Adrenal gland (tissue), 12 donors: Measurements from ENCODE around the gene KSR2. TPM values are rescaled to one million over a fixed set of nuclear protein-coding genes. Genes with fewer than 3 reads are reported as not detected.

Experiments
- DNase-seq, 7 donors: peaks; one replicate each; pipeline ENCODE4 v3.0.0-alpha.2; 2019 to 2020
- H3K27ac ChIP-seq, 5 donors: fragments of 200-600 bp; sonication (generic) in 4 of 5; 1 replicate in 3 of 5; 2 replicates in 2 of 5; pipeline versions ENCODE4 v1.5.1 to v1.8.0; 2016 to 2020; ENCODE audit warnings: mild to moderate bottlenecking in 1 of 5
- H3K27me3 ChIP-seq: fragments of 200-600 bp; 2 replicates; pipeline ENCODE4 v1.8.0; 2021
- H3K36me3 ChIP-seq, 2 donors: fragments of 200-600 bp; replicated peaks in 1 of 2; 1 replicate in 1 of 2; 2 replicates in 1 of 2; pipeline versions ENCODE4 v1.5.1 to v1.8.0; 2018 to 2022
- H3K4me1 ChIP-seq, 2 donors: fragments of 200-600 bp; replicated peaks in 1 of 2; 1 replicate in 1 of 2; 2 replicates in 1 of 2; pipeline versions ENCODE4 v1.5.1 to v1.8.0; 2018 to 2021
- H3K4me3 ChIP-seq, 4 donors: fragments of 200-600 bp; sonication (generic) in 3 of 4; one replicate each; pipeline ENCODE4 v1.5.1; 2016 to 2018
- H3K9me3 ChIP-seq, 3 donors: fragments of 200-600 bp; sonication (generic) in 1 of 3; replicated peaks in 1 of 3; 1 replicate in 2 of 3; 2 replicates in 1 of 3; pipeline versions ENCODE4 v1.5.1 to v1.8.0; 2016 to 2021
- CTCF ChIP-seq, 6 experiments: fragments of 450-650 bp in 4 of 6; fragments of 200-600 bp in 2 of 6; sonication (generic) in 1 of 6; IDR thresholded peaks; 1 replicate in 5 of 6; 2 replicates in 1 of 6; pipeline versions ENCODE4 v1.5.1 to v1.8.0; 2016 to 2021; ENCODE audit warnings: antibody characterized with exemption in 6 of 6, mild to moderate bottlenecking in 2 of 6, moderate library complexity in 1 of 6
- POLR2A ChIP-seq, 2 donors: fragments of 450-650 bp; IDR thresholded peaks; one replicate each; pipeline ENCODE4 v1.6.1; 2017; ENCODE audit warnings: antibody characterized with exemption in 2 of 2, mild to moderate bottlenecking in 2 of 2, moderate library complexity in 1 of 2
- WGBS, 4 donors: extraction: QIAGEN DNeasy Blood & Tissue Kit in 2 of 4; methylation state at CpG; one replicate each; pipeline versions ENCODE4 v1.1.5 to v1.1.7; 2013 to 2017; 5-methylcytosine and 5-hydroxymethylcytosine counted together
- intact Hi-C, 2 donors: fragments of 100-400 bp; cut with DNase I; formaldehyde crosslinking; loops; one replicate each; pipeline versions ENCODE4 v1.14.1 to v1.15.0; 2022 to 2023
- polyA plus RNA-seq, 3 donors: library from polyadenylated mRNA; stranded (reverse); fragments of 200-250 nt in 2 of 3; fragments of 350-450 nt in 1 of 3; fragmentation: Illumina TruSeq in 1 of 3; extraction: RNeasy Lipid Tissue Mini Kit (QIAGEN cat#74804) in 1 of 3; gene quantifications; one replicate each; pipeline ENCODE4 v1.2.3, GENCODE V29; 2013 to 2014
- total RNA-seq, 9 donors: library from RNA; depleted of rRNA in 4 of 9; stranded (reverse); fragments of >200 nt in 4 of 9; fragments of 120-200 nt in 1 of 9; fragmentation: NEBNext Ultra II Directional in 1 of 9; extraction: Animal tissue kit (Norgen Biotek cat#: 25700) in 1 of 9; gene quantifications; one replicate each; pipeline versions ENCODE4 v1.1.0 to v1.2.4, GENCODE V29; 2013 to 2023
- donor health status: healthy with polysubstance abuse.
- donor health status: Bipolar disorder and iron deficiency.
- donor health status: DM: yes; HTN: yes; CAD: no.
- donor health status: DM: no; HTN: no; CAD: no.
- donor health status: DM: no; HTN: no; CAD: no.
- donor health status: DM: yes; HTN: yes; CAD: no.

The KSR2 gene
- total and polyA plus RNA-seq, 12 donors = 0.03 to 2.7 (median 0.84) TPM; not detected in 3

GRCh38 chr12:117718559-117718958, 250.2 kb downstream of the KSR2 start:
- intact Hi-C loops = no loop called here
- TF ChIP-seq POLR2A (IDR thresholded peaks at IDR 0.05) (no peak), CTCF (IDR thresholded peaks at IDR 0.05) (no peak)
- no peak for DNase-seq
- WGBS, 4 donors = 44 to 80% (median 73%) methylated on average over 2 to 4 of the region's 4 CpGs
- no peaks in the 10 kb centered on the region for H3K4me1 ChIP-seq
- no peaks in the 10 kb centered on the region for H3K27me3 ChIP-seq
- no peaks in the 10 kb centered on the region for H3K9me3 ChIP-seq
- no peak overlapping the region for H3K4me3 ChIP-seq
- H3K27ac ChIP-seq = no peak overlapping the region
- no peaks in the 10 kb centered on the region for H3K36me3 ChIP-seq

GRCh38 chr12:117718141-117718540, 250.6 kb downstream of the KSR2 start:
- H3K36me3 ChIP-seq = no peaks in the 10 kb centered on the region
- no peak overlapping the region for H3K4me3 ChIP-seq
- WGBS, 4 donors = 56 to 76% (median 64%) methylated on average over 1 of the region's 1 CpG
- DNase-seq = no peak
- intact Hi-C loops = no loop called here
- no peaks in the 10 kb centered on the region for H3K4me1 ChIP-seq
- H3K9me3 ChIP-seq = no peaks in the 10 kb centered on the region
- no peaks in the 10 kb centered on the region for H3K27me3 ChIP-seq
- TF ChIP-seq CTCF (IDR thresholded peaks at IDR 0.05) = no peak
- no peak for TF ChIP-seq POLR2A (IDR thresholded peaks at IDR 0.05)
- no peak overlapping the region for H3K27ac ChIP-seq

GRCh38 chr12:117714203-117714602, 254.6 kb downstream of the KSR2 start:
- peaks cover 4% of the 10 kb centered on the region for H3K27me3 ChIP-seq
- H3K4me3 ChIP-seq = no peak overlapping the region
- no peak for TF ChIP-seq CTCF (IDR thresholded peaks at IDR 0.05)
- TF ChIP-seq POLR2A (IDR thresholded peaks at IDR 0.05) = no peak
- no peak for DNase-seq
- intact Hi-C loops = no loop called here
- H3K9me3 ChIP-seq = no peaks in the 10 kb centered on the region
- no peaks in the 10 kb centered on the region for H3K4me1 ChIP-seq
- no peaks in the 10 kb centered on the region for H3K36me3 ChIP-seq
- 36 to 52% (median 38%) methylated on average over 4 of the region's 4 CpGs for WGBS, 4 donors
- no peak overlapping the region for H3K27ac ChIP-seq

- H3K36me3 ChIP-seq = no peaks in the 10 kb centered on the region
- TF ChIP-seq POLR2A (IDR thresholded peaks at IDR 0.05) (no peak), CTCF (IDR thresholded peaks at IDR 0.05) (no peak)
- no peak overlapping the region for H3K27ac ChIP-seq
- H3K9me3 ChIP-seq = no peaks in the 10 kb centered on the region
- no peaks in the 10 kb centered on the region for H3K4me1 ChIP-seq
- intact Hi-C loops = no loop called here
- DNase-seq = no peak
- peaks cover 4% of the 10 kb centered on the region for H3K27me3 ChIP-seq
- no peak overlapping the region for H3K4me3 ChIP-seq
- WGBS, 4 donors = 78 to 87% (median 82%) methylated on average over 9 of the region's 9 CpGs
Measured at GRCh38 chr12:117710121-117710520, 258.7 kb downstream of the KSR2 start.
